Bronchial epithelial cell (primary cell): ENCODE data around the gene METTL26. TPM values are rescaled to one million over a fixed set of nuclear protein-coding genes. Genes with fewer than 3 reads are reported as not detected.

Source experiments
- DNase-seq: peaks from one replicate; pipeline ENCODE4 v3.0.0-alpha.2; 2010; ENCODE audit warnings: low read depth
- FAIRE-seq: peaks from 2 replicates; lab custom pipeline; 2011; peaks lifted over from hg19 to GRCh38; lab: Jason Lieb, UNC
- H3K27me3 ChIP-seq: 2 replicates; pipeline ENCODE4 v1.5.1; 2011; ENCODE audit warnings: low read length; ENCODE audit not compliant: control insufficient read depth, insufficient read depth
- H3K36me3 ChIP-seq: 2 replicates; pipeline ENCODE4 v1.5.1; 2011; ENCODE audit warnings: low read length; ENCODE audit not compliant: control insufficient read depth, insufficient read depth
- H3K4me3 ChIP-seq: 2 replicates; pipeline ENCODE4 v1.5.1; 2011; ENCODE audit warnings: mild to moderate bottlenecking, low read depth, low read length, control low read depth
- total RNA-seq: library from RNA; depleted of rRNA; stranded (reverse); fragments of >200 nt; gene quantifications from 2 replicates; pipeline ENCODE4 v1.2.1, GENCODE V29; 2014
- TF ChIP-seq, protein P1 (sequence below): IDR thresholded peaks from 2 replicates; pipeline ENCODE4 v1.5.1; 2011; ENCODE audit warnings: mild to moderate bottlenecking, moderate library complexity, low read length, control low read depth, inconsistent platforms; ENCODE audit not compliant: insufficient read depth, severe bottlenecking

The METTL26 gene
- total RNA-seq: 50.8 and 55.3 TPM in 2 replicates

GRCh38 chr16:636206-637080 lies at the start of gene METTL26:
TSS of gene METTL26 (minus strand) at chr16:636305. CDS start at chr16:636290, 15 bp downstream.
- Histone ChIP-seq H3K36me3 (peaks cover 3% of the 10 kb centered on the region), H3K4me3 (peak within 1 kb of the TSS; percentile 91), H3K27me3 (no peaks in the 10 kb centered on the region)
- DNase-seq (peak; percentile 82), FAIRE-seq (no peak)
- TF ChIP-seq, protein P1, sequence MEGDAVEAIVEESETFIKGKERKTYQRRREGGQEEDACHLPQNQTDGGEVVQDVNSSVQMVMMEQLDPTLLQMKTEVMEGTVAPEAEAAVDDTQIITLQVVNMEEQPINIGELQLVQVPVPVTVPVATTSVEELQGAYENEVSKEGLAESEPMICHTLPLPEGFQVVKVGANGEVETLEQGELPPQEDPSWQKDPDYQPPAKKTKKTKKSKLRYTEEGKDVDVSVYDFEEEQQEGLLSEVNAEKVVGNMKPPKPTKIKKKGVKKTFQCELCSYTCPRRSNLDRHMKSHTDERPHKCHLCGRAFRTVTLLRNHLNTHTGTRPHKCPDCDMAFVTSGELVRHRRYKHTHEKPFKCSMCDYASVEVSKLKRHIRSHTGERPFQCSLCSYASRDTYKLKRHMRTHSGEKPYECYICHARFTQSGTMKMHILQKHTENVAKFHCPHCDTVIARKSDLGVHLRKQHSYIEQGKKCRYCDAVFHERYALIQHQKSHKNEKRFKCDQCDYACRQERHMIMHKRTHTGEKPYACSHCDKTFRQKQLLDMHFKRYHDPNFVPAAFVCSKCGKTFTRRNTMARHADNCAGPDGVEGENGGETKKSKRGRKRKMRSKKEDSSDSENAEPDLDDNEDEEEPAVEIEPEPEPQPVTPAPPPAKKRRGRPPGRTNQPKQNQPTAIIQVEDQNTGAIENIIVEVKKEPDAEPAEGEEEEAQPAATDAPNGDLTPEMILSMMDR: peak; percentile 4

GRCh38 chr16:684961-685696 lies 49.0 kb upstream of the METTL26 start:
- no peak for FAIRE-seq

DNA sequence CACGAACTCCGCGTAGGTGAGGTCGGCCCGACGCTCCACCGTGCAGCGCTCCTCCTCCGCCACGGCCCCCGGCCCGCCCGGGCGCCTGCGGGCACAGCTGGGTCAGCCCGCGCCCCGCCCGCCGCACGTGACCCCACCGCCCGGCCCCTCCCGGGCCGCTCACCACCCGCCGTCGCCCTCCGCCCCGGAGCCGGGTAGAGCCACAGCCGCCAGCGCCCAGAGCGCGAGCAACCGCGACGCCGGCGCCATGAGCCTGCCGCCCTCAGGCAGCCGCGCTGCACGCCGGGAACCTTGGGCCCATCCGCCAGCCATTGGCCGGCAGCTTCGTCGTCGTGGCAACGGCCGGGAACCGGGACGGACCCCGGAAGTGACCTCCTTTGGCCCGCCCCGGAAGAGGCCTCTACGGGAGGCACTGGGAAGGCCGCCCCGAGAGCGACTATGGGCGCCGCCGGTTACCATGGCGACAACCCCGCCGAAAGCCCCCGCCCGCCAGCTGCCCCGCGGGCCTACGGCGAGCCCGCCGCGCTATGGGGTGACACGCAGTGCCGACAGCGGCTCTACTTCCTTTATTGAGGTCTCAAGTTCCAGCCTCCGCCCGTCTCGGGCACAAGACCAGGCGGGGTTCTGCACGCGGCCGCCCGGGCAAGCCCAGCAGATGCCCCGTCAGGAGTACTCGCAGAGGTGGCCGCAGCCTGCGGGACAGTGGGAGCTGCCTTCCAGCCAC lies 48.1 kb upstream of the METTL26 start, which contains the start of gene JMJD8:
JMJD8 (minus strand) TSS at position 264 of the 724 bp plus-strand sequence; CDS start at position 249, 15 bp downstream.
- FAIRE-seq (no peak), DNase-seq (peak; percentile 87)
- no peaks in the 10 kb centered on the region for H3K27me3 ChIP-seq
- TF ChIP-seq, protein P1: no peak
- H3K36me3 ChIP-seq: peaks cover 28% of the 10 kb centered on the region
- H3K4me3 ChIP-seq: peak within 1 kb of the TSS; percentile 70

More at GRCh38 chr16:684961-685696, 49.0 kb upstream of the METTL26 start:
- Histone ChIP-seq H3K4me3 (peak overlapping the region; percentile 70), H3K36me3 (peaks cover 28% of the 10 kb centered on the region), H3K27me3 (no peaks in the 10 kb centered on the region)
- DNase-seq: no peak
- TF ChIP-seq, protein P1: no peak

DNA sequence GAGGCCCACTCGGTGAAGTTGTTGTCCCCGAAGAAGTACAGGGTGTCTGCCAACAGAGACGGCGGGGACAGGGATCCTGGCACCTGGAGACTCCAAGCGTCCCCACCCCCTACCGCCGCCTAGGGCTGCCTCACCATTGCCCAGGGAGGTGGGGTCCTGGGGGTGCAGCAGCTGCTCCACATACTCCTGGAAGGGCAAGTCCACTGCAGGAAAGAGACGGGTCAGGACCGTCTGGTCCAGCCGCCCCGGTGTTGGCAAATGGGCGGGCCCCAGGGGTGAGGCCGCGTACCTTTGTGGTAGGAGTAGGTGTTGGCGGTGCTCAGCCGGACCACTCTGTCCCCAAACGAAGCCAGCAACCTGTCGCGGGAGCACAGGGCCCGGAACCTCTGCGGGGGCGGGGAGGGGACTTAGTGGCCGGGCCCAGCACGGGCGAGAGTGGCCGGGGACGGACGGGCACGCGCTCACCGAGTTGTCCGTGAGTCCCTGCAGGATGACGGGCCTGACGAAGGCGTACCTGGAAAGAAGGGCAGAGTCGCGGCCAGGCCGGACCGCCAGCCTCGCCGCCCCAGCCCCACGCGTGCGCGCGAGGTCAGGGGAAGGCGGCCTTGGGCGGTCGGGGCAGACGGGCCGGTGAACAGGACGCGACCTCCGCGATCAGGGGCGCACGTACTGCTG lies 47.4 kb upstream of the METTL26 start:
- DNase-seq: no peak
- FAIRE-seq: no peak
- H3K27me3 ChIP-seq: no peaks in the 10 kb centered on the region
- TF ChIP-seq, protein P1: no peak
- peaks cover 28% of the 10 kb centered on the region for H3K36me3 ChIP-seq
- peak overlapping the region; percentile 70 for H3K4me3 ChIP-seq
